Mammary epithelial cell (primary cell): Measurements from ENCODE around the gene WASF2.

Experiments used
- CTCF ChIP-seq, 2 donors: IDR thresholded peaks in 1 of 2; conservative IDR thresholded peaks in 1 of 2; 2 replicates each; pipeline ENCODE4 v1.5.1; 2011 to 2012; ENCODE audit warnings: inconsistent platforms in 2 of 2, low read length in 2 of 2, mild to moderate bottlenecking in 2 of 2, control low read depth in 1 of 2, low read depth in 1 of 2; ENCODE audit not compliant: insufficient read depth in 1 of 2; ENCODE audit errors: extremely low read depth in 1 of 2
- EZH2 ChIP-seq: IDR thresholded peaks from 2 replicates; pipeline ENCODE4 v1.6.1; 2012; ENCODE audit warnings: low read length, inconsistent platforms, borderline replicate concordance

GRCh38 chr1:27446496-27447020 lies 43.4 kb downstream of the WASF2 start:
- TF ChIP-seq EZH2 (no peak), CTCF (conservative IDR thresholded peaks at IDR 0.05 in 1 of 2, IDR thresholded peaks at IDR 0.05 in 1 of 2; ENCODE audit: extremely low read depth in 1 of 2, insufficient read depth in 1 of 2, low read depth in 1 of 2, low read length in 2 of 2) (no peak)
